SW 1271 (cell line): ENCODE data around the gene C3orf52.

ENCODE experiments used
- DNase-seq, 2 experiments: peaks; one replicate each; lab custom pipeline; 2025; lab: John Stamatoyannopoulos, UW

C3orf52 gene

DNA sequence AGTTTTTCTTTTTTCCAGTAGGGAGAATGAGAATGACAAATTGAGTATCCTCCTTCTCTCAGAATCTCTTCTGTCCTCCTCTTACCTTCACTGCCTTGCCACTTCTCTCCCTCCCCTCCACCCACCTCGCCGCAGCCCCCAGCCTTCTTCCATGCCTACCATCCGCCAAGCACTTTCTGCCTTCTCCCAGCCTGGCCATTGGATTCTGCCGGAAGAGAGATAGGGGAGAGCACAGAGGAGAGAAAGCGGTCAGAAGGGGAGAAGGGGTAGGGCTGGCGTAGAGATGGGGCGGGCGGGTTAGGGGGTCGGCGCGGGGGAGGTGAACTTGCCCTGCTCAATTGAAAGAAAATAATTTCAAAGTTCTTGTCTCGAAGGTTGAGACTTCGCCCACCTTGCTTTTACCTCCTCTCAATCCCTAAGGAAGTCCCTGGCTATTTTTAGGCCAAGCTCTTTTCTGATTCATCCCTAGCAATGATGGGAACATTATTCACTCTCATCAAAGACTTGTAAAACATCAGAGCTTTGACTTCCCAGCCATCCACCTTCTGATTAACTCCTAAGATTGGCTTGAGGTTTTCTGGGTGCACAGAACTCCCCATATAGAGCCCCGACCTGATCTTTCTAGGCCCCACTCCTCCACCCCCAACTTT is 811 bp downstream of the C3orf52 start:
- peak in 1 of 2 experiments; percentile 25 for DNase-seq

DNA sequence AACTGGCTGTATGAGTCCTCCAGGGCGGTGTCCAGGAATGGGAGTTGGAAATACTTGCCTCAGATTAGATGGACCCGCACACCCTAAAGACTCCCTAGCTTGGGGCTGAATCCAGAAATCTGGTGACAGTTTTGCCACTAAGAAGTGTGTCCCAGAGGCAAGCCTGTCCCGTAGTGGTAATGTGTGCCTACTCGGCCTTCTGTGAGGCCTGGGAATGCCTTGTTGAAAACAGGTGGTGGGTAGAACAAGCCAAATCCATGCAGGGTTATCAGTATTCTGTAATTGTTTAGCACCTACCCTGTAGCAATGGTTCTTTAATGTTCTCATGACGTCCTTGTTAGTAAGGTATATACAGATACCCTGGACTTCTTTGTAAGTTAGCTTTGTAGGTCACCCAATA is 1.6 kb downstream of the C3orf52 start:
- no peak for DNase-seq

DNA sequence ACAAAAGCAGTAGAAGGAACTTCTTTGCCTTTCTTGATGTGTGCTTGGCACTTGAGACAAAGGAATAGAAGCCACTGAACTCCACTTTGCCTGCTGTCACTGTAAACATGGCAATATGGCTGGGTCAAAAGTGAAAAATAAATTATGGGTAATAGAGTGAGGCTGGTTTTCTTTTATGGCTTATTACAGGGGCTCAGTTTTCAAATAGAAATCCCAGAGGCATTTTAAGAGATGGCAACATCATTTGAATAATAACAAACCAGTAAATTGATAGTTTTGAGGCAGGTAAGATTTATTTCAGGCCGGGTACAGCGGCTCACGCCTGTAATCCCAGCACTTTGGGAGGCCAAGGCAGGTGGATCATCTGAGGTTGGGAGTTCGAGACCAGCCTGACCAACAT is 2.8 kb downstream of the C3orf52 start:
- no peak for DNase-seq

DNA sequence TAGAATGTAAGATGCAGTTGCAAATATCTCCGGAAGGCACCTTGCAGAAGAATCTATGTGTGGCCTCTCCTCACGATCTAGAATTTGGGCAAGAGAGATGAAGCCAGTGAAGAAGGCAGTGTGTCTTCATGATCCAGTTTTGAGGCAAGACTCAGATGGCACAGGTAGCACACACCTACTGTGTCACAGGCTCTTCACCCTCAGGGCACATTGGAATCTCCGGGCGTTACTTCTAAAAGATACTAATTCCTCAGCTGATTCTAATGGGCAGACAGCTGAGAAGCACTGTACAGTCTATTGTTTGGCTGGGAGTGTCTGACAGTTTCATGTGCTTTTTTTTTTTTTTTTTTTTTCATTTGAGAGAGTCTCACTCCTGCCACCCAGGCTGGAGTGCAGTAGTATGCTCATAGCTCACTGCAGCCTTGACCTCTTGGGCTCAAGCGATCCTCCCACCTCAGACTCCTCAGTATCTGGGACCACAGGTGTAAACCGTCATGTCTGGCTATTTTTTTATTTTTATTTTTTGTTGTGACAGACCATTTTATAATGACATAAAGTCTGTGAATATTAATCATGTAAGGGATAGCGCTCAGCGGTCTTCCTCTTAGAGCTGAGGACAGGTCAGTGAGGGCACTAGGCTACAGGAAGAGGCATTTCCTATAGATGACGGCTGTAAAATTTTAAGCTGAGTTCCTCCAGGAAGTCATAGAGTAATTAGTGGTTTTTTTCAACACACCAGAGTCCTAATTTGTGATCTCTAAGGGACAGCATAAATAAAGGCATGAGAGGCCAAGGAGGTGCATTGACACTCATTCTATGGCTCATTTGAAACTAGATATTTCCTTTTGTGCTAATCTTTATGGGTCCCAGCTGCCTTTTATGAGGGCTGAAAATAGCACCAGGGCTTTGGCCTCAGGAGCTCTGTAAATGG is 4.0 kb downstream of the C3orf52 start:
- DNase-seq, result no peak

DNA sequence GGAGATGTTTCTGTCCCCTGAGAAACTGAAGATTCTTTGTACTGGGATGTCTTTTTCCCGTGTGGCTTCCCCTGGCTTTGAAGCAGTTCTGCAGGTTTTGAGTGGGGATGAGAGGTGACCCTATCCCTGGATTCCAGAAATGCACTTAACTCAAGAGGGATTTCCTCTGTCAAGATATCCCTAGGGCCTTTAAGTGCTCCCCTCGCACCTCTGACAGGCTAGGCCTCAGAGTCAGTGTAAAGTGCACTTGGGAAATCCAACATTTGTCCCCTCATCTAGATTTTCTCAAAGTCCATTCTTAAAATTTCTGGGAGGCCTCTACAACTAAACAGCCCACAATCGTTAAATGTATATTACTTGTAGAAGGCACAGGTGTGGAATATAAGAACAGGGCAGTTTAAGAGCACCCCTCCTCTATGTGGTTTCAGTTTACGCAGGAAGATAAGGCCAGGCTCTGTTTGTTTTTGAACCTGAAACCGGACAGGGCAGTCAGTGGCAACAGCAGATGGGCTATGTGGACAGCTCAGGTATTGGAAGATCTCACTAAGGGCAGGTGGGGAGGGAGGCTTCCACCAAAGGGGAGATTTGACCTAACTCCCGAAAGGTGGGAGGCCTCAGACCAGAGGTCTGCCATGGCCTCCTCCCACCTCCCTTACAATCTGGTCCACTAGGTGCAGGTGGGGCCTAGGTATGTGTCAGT is 4.8 kb downstream of the C3orf52 start:
- no peak for DNase-seq

DNA sequence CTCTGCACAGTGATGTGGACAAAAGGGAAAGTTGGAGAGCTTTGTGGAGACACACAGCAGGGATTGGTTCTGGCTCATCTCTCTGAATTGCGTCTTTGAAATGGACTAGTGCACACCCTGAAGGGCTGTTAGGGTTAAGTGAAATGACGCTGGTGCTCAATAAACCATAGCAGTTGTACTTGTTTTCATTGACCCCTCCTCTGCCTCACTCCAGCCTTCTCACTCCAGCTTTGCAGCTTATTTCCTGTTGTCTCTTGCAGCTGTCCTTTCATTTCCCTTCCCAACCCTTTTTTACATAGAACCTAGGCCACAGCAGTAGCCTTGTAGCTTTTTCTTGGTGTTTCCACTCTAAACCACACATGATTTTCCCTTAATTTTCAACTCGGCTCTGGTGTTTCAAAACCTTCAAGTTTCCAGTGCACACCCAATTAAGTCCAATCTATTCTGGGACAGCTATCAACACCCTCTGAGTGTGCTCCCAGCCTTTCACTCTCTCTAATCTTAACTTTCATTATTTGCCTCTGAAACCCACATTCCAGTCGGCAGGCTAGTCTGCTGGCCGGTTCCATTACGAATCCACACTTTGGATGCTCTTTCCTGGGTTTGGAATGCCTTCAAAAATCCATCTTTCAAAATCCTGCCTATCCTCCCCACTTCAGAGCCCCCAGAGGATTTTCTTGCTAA is 6.4 kb downstream of the C3orf52 start:
- DNase-seq, result no peak

DNA sequence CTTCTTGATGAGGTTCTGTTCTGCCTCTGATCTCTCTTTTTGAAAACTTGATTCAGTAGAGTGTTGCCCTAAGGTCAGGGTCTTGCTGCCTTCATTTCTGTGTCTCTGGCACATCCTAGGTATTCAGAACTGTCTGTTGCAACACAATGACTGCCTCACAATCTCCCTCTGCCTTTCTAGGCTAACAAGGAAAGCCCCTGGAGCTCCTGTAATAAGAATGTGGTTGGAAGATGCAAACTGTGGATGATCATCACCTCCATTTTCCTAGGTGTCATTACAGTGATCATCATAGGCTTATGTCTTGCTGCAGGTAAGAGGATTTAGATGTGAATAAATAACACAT is 7.0 kb downstream of the C3orf52 start:
- DNase-seq, result no peak

DNA sequence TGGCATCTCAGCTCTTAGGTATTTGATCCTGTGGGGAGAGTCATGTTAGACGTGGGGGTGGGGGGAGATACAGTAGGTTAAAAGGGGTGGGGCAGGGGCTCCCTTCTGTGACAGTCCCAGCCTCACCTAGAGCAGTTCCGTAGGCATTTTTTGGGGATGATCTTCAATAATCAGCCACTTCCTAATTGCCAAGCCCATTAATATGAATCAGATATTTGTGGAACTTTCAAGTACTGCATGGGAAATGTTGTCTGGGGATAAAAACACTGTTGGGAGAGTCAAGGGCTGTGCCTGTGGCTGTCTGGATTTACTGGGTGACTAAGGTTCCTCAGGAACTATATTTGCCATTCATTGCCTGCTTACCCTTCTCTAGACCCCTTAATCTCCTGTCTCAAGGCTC is 9.5 kb downstream of the C3orf52 start:
- no peak for DNase-seq

DNA sequence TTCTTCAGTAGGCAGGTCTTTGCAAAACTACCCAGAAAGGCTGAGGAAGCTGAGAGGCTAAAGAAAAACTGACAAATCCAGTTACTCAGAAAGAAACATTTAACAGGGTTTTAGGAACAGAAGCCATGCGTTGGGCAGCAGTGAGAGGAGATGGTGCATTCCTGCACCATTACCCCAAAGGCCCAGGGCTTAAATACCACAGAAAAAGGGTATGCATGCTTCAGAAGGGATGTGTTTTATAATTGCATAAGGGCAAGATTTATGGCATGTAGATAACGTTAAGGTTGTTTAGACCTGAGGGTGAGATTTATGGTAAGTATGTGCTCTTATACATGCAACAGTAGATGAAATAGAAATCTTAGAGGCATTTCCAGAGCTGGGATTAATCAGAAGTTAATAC is 10.0 kb downstream of the C3orf52 start:
- DNase-seq, result no peak

DNA sequence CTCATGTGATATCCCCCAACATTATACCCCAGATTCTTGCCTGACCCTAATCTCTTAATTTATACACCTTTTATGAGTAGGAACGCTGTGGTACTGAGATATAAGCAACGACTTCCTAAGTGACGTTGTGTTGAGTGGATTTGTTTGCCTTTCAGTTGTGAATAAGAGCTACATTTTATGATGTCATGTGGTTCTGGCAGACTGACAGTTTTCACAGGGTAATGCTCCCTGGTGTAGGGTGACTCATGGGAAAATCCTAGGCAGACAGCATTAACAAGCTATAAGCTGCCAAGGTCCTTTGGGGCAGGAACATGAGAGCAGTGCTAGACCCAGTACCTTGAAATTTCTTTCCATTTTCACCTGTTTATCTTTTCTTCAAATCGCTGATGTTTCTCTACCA is 11.2 kb downstream of the C3orf52 start:
- peak; percentile 90 to 94 for DNase-seq

DNA sequence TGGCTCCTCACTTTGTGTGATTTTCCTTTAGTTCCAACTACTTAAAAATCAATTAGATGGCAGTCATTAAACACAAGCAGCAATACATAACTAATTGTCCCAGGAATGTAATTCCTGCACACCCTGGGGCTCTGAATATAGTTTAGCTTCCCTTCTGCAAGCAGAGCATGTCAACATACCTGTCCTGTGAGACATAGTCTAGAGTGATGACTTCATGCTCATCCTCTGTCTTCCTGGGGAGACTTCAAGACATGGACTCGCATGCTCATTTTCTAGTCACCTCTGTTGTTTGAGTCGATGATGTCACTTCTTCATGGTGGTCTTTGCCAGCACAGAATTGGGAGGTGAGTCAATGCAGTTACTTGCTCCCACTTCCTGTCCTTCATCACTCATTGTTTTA is 15.7 kb downstream of the C3orf52 start:
- DNase-seq, result no peak

DNA sequence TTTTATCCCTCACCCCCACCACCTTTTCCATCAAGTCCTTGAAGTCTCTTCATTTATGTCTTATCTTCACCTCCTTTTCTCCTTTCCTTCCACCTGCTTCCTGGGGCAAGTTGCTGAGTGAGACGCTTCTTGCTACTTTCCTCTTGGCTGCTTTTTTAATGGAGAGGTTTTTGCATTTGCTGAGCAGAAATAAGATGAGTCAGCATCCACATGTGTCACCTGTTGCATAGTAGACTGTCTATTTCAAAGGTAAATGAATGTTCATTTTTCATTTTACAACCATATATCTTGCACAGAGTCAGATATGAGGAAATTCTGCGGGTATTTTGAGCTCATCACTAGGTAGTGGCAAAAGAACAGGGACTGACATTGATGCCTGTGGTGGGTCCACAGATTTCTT is 18.6 kb downstream of the C3orf52 start:
- no peak for DNase-seq

DNA sequence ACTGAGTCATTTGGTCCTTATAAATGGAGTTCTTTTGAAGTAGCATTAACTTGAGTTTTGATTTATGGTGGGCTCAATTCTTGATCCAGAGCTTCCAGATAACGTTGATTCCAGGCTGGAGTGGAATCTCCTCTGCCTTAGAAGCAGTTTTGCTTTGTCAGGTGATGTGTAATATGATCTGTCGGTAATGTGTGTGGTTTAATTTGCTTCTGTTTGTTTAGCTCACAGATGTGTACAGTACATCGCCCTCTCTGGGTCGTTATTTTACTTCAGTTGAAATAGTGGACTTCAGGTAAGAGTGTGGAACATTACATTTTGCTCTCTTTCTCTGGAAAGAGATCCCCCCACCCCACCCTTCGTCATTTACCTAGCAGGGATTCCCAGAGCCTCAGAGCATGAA is 23.1 kb downstream of the C3orf52 start:
- no peak for DNase-seq

DNA sequence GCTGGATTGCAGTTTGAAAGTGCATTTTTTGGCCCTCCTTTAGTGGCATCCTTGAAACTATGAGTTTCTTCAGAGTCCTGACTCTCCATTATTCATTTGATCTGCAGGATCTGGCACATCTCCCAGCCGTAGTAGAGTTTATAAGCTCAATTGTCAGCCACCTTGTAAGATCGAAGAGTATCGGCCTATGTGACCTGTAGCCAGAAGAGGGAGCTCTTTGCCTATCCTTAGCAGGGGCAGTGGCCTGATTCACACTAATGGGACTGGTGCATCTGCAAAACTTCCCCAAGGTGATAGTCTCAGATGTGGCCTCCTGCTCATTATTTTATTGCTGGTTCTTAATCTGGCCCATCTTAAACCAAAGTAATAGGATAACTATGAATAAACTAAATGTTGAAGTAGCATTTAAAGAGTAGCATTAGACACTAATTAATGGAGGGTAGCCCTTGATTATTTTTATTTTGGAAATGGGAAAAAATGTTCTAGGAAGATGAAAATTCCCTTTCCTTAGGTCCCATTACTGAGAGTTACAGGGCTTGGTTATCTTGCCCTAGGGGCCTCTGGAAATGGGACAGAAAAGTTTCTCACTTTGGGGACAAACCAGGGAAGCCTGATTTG is 25.7 kb downstream of the C3orf52 start:
- DNase-seq, result peak in 1 of 2 experiments; percentile 42

DNA sequence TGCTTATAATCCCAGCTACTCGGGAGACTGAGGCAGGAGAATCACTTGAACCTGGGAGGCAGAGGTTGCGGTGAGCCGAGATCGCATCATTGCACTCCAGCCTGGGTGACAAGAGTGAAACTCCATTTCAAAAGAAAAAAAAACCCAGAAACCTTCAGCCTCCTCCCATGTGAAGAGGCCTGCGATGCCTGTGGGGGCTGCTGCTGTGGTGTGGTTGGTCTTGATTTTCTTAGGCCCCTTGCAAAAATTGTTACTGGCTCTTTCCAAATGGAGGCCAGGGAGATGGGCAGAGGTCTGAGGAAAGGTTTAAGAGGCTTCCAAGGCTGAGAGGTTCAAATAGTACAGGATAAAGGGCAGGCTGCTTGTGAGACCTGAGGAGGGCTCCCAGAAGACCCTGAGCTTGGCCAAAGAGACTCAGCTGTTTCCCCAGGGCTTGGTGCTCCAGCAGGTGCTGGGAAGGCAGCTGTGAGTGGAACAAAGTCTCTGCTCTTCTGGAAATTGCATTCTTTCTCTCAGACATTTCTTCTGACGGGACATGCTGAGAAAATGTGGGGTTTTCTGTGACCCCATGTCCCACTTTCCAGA is 28.5 kb downstream of the C3orf52 start:
- no peak for DNase-seq

DNA sequence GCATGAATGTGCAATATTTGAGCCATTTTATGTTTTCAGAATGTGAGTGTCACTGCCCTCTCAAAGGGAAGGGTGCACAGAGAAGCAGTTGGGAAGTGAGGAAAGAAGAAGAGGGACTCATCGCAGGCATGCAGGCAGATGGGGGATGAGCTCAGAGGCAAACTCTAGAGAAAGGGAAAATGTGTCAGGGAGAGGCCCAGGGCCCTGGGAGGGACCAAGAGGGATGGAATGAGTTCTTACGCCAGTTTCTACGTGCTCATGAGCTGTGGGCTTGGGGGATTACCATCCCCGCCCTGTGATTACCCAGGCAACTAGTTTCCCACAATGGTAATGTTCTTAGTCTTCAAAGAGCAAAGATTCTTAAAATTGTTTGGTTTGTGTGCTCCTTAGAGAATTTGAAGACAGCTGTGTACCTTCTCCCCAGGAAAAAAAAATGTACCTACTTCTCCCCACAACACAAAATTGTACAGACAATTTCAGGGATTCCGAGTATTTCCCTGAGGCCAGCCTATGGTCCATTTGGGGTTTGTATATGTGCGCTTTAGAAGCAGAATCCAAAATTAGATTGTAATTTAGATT is 29.1 kb downstream of the C3orf52 start:
- no peak for DNase-seq

DNA sequence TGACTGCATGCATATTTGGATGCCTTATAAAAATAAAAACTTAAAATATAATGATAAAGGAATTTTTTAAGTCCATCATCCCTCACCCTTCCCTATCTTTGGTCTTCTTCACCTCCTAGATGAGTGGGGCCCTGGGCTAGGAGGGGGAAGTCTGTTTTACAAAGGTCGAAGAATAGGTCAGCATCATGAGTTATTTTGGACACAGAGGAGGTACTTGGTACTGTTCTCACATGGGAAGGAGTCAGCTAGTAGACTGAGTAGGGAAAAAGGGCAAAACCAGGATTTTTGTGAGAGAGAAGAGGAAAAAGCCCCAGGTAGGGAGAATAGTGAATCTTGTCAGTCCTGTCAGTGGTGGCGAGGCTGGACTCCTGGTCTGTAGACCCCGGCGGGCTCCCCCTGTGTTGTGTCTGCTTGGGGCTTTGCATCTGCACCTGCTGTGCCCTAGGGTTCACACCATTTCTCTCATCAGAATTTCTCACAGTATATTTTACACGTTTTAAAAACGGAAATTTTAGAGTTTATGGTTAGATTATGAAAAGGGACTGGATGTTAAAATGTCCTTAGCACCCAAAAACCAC is 29.7 kb downstream of the C3orf52 start:
- DNase-seq, result no peak

DNA sequence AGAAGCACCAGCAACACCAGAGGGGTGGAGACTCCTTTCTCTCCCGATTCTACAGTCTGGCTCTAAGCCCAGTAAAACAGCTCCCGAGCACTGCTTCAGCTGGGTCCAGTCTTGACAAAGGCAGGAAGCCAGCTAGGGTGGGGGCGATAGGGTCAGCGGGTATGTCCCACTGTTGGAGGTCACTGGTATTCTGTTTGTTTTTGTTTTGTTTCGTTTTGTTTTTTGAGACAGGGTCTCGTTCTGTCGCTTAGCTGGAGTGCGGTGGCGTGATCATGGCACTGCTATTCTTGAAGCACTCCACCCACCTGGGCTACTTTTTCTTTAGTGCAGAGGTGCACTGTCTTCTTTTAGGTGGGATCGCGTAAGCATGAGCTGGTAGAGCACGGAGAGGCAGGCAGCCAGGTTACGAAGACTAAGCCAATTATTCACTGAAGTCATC is 30.6 kb downstream of the C3orf52 start:
- no peak for DNase-seq

DNA sequence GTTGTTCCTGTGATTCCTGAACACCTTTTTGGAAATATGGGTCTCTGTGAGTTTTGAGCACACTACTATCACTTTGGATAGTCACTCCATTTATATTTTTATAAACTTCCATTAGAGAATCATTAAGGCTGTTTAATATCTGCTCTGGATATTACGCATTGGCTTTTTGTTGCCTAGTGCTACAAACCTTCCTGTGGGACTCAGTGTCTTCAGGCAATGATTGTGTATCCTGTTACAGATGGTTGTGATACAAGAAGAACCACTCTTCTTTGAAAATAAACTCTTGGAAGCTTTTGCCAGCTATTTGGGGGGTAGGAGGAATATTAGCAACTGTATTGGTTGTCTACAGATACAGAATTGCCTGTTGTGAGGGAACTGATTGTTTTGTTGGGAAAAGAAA is 31.2 kb downstream of the C3orf52 start:
- DNase-seq, result no peak

DNA sequence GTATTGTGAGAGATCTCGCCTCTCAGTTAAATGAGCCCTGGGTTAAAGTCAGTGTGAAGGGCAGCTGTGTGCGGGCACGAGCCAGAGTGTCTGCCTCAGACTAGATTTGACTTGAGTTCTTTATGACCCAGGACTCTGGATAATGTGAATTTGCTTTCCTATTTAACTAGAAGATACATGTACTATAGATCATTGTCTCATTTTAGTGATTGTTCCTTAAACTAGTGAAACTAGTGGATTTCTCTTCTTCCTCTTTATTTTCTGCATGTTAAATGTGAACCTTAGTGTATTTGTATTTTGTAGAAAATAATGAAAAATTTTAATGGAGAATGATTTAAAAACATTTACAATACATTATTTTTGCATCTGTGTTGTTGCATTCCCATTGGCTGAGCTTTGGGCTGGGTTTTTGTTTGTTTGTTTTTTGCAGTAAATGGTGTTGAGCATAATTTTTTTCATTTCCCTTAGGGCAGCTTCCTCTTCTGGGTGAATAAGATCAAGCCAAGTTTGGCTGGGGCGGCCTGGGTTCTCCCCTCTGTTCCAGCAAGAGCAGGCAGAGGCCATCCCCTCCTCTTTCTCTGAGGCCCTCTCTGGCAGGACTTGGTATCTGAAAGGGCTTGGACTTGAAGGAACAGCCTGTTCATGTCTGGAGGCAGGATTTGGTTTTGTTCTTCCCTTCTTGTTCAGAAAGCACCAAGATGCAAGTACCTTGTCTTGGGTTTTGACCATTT is 31.8 kb downstream of the C3orf52 start:
- DNase-seq, result no peak
